ENCODE results near the gene UPF2. TPM values are rescaled to one million over a fixed set of nuclear protein-coding genes. Genes with fewer than 3 reads are reported as not detected.
"Not testable (repeated sequence)": the region's sequence is repeated elsewhere in the genome, so short reads cannot be mapped to it uniquely, and the experiment has no call there.

The UPF2 gene
- total and polyA plus RNA-seq, 4 donors, result 7.4 to 36.4 (median 13.3) TPM

- no peak overlapping the region for H3K4me3 ChIP-seq
- H3K9ac ChIP-seq (ENCODE audit: insufficient read depth in 1 of 2, low read length in 2 of 2), result no peak overlapping the region
- no peak overlapping the region for H3K27ac ChIP-seq (ENCODE audit: low read depth in 1 of 2, low read length in 1 of 2)
- peaks cover 0 to 9% (median 3%) of the 10 kb centered on the region in 5 donors for H3K4me1 ChIP-seq (ENCODE audit: control insufficient read depth in 5 of 5, insufficient read depth in 5 of 5, low read length in 5 of 5)
- no peaks in the 10 kb centered on the region for H3K9me3 ChIP-seq (ENCODE audit: control insufficient read depth in 4 of 4, insufficient read depth in 3 of 4, low read length in 3 of 4)
- 71 to 80% methylated on average over 6 of the region's 6 CpGs for WGBS, 2 donors
- no peaks in the 10 kb centered on the region for H3K27me3 ChIP-seq (ENCODE audit: control insufficient read depth in 3 of 3, insufficient read depth in 3 of 3, low read length in 2 of 3)
- no peak for DNase-seq
- H3K36me3 ChIP-seq (ENCODE audit: control insufficient read depth in 4 of 4, insufficient read depth in 4 of 4, low read length in 4 of 4), result peaks cover 0 to 7% (median 3%) of the 10 kb centered on the region in 4 donors
- TF ChIP-seq, protein P1, sequence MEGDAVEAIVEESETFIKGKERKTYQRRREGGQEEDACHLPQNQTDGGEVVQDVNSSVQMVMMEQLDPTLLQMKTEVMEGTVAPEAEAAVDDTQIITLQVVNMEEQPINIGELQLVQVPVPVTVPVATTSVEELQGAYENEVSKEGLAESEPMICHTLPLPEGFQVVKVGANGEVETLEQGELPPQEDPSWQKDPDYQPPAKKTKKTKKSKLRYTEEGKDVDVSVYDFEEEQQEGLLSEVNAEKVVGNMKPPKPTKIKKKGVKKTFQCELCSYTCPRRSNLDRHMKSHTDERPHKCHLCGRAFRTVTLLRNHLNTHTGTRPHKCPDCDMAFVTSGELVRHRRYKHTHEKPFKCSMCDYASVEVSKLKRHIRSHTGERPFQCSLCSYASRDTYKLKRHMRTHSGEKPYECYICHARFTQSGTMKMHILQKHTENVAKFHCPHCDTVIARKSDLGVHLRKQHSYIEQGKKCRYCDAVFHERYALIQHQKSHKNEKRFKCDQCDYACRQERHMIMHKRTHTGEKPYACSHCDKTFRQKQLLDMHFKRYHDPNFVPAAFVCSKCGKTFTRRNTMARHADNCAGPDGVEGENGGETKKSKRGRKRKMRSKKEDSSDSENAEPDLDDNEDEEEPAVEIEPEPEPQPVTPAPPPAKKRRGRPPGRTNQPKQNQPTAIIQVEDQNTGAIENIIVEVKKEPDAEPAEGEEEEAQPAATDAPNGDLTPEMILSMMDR (IDR thresholded peaks at IDR 0.05; ENCODE audit: control extremely low read depth, extremely low read depth), result no peak
- no peak for ATAC-seq (ENCODE audit: insufficient read depth, low FRiP score)
These were observed 23.9 kb downstream of the UPF2 start for GRCh38 chr10:12018438-12019282.

- H3K27me3 ChIP-seq (ENCODE audit: control insufficient read depth in 3 of 3, insufficient read depth in 3 of 3, low read length in 2 of 3), result no peaks in the 10 kb centered on the region
- no peak for DNase-seq
- H3K9ac ChIP-seq (ENCODE audit: insufficient read depth in 1 of 2, low read length in 2 of 2), result no peak overlapping the region
- H3K4me3 ChIP-seq, result no peak overlapping the region
- no peak overlapping the region for H3K27ac ChIP-seq (ENCODE audit: low read depth in 1 of 2, low read length in 1 of 2)
- peaks cover 4 to 21% (median 13%) of the 10 kb centered on the region in 4 donors for H3K36me3 ChIP-seq (ENCODE audit: control insufficient read depth in 4 of 4, insufficient read depth in 4 of 4, low read length in 4 of 4)
- ATAC-seq (ENCODE audit: insufficient read depth, low FRiP score), result no peak
- WGBS, 2 donors, result 93 to 100% methylated on average over 1 of the region's 1 CpG
- peaks cover 0 to 7% (median 2%) of the 10 kb centered on the region in 4 donors for H3K9me3 ChIP-seq (ENCODE audit: control insufficient read depth in 4 of 4, insufficient read depth in 3 of 4, low read length in 3 of 4)
- H3K4me1 ChIP-seq (ENCODE audit: control insufficient read depth in 5 of 5, insufficient read depth in 5 of 5, low read length in 5 of 5), result peaks cover 0 to 2% (median 0%) of the 10 kb centered on the region in 5 donors
- TF ChIP-seq, protein P1 (IDR thresholded peaks at IDR 0.05; ENCODE audit: control extremely low read depth, extremely low read depth), result no peak
These were observed 28.7 kb downstream of the UPF2 start for GRCh38 chr10:12013926-12014325.

DNA sequence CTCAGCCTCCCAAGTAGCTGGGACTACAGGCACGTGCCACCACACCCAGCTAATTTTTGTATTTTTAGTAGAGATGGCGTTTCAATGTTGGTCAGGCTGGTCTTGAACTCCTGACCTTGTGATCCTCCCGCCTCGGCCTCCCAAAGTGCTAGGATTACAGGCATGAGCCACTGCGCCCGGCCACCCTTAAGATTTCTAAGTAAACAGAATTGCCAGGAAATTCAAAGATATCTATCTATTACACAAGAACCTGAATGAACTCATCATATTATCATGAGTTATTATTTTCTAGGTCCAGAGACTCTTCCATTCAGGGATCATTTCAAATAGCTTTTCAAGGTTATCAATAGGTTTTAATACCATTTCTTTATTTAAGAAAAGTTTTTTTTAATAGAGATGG, 29.2 kb downstream of the UPF2 start:
- 95 to 97% methylated on average over 6 of the region's 6 CpGs for WGBS, 2 donors
- H3K27ac ChIP-seq (ENCODE audit: low read depth in 1 of 2, low read length in 1 of 2); H3K9ac ChIP-seq (ENCODE audit: insufficient read depth in 1 of 2, low read length in 2 of 2); DNase-seq; ATAC-seq (ENCODE audit: insufficient read depth, low FRiP score); H3K9me3 ChIP-seq (ENCODE audit: control insufficient read depth in 4 of 4, insufficient read depth in 3 of 4, low read length in 3 of 4); H3K4me1 ChIP-seq (ENCODE audit: control insufficient read depth in 5 of 5, insufficient read depth in 5 of 5, low read length in 5 of 5); H3K27me3 ChIP-seq (ENCODE audit: control insufficient read depth in 3 of 3, insufficient read depth in 3 of 3, low read length in 2 of 3); H3K4me3 ChIP-seq: not testable (repeated sequence)
- peaks cover 4 to 21% (median 13%) of the 10 kb centered on the region in 4 donors for H3K36me3 ChIP-seq (ENCODE audit: control insufficient read depth in 4 of 4, insufficient read depth in 4 of 4, low read length in 4 of 4)

DNA sequence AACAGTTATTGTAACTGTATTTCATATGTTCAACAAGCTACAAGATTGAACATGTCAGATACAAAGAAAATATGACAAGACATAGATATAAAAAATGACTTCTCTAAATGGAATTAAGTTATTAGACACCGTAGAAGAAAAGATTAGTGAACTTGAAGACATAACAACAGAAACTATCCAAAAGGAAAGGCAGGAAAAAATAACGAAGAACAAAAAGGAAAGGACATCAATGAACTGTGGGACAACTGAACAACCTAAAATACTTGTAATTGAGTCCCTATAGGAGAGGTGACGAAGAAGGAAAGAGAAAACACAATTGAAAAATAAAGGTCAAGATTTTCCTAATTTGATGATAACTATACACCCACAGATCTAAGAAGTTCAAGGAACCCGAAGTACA, 32.3 kb downstream of the UPF2 start:
- no peak overlapping the region for H3K4me3 ChIP-seq
- 96 to 97% methylated on average over 4 of the region's 4 CpGs for WGBS, 2 donors
- ATAC-seq (ENCODE audit: insufficient read depth, low FRiP score) (no peak), DNase-seq (no peak)
- TF ChIP-seq, protein P1 (IDR thresholded peaks at IDR 0.05; ENCODE audit: control extremely low read depth, extremely low read depth), result no peak
- no peak overlapping the region for H3K27ac ChIP-seq (ENCODE audit: low read depth in 1 of 2, low read length in 1 of 2)
- H3K9ac ChIP-seq (ENCODE audit: insufficient read depth in 1 of 2, low read length in 2 of 2), result no peak overlapping the region
- peaks cover 8 to 23% (median 15%) of the 10 kb centered on the region in 4 donors for H3K36me3 ChIP-seq (ENCODE audit: control insufficient read depth in 4 of 4, insufficient read depth in 4 of 4, low read length in 4 of 4)
- H3K9me3 ChIP-seq (ENCODE audit: control insufficient read depth in 4 of 4, insufficient read depth in 3 of 4, low read length in 3 of 4), result peaks cover 0 to 7% (median 2%) of the 10 kb centered on the region in 4 donors
- no peaks in the 10 kb centered on the region for H3K27me3 ChIP-seq (ENCODE audit: control insufficient read depth in 3 of 3, insufficient read depth in 3 of 3, low read length in 2 of 3)
- no peaks in the 10 kb centered on the region for H3K4me1 ChIP-seq (ENCODE audit: control insufficient read depth in 5 of 5, insufficient read depth in 5 of 5, low read length in 5 of 5)

DNA sequence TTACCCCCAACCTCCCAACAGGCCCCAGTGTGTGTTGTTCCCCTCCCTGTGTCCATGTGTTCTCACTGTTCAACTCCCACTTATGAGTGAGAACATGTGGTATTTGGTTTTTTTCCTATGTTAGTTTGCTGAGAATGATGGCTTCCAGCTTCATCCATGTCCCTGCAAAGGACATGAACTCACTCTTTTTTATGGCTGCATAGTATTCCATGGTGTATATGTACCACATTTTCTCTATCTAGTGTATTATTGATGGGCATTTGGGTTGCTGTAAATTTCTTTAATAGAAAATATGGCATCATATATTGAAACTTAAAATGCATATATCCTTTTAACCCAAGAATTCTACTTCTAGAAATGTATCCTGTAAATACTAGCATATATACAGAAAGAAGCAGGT, 33.8 kb downstream of the UPF2 start:
- DNase-seq; H3K9me3 ChIP-seq (ENCODE audit: control insufficient read depth in 4 of 4, insufficient read depth in 3 of 4, low read length in 3 of 4); ATAC-seq (ENCODE audit: insufficient read depth, low FRiP score); H3K4me3 ChIP-seq; H3K27me3 ChIP-seq (ENCODE audit: control insufficient read depth in 3 of 3, insufficient read depth in 3 of 3, low read length in 2 of 3); H3K9ac ChIP-seq (ENCODE audit: insufficient read depth in 1 of 2, low read length in 2 of 2); H3K27ac ChIP-seq (ENCODE audit: low read depth in 1 of 2, low read length in 1 of 2); H3K4me1 ChIP-seq (ENCODE audit: control insufficient read depth in 5 of 5, insufficient read depth in 5 of 5, low read length in 5 of 5): not testable (repeated sequence)
- H3K36me3 ChIP-seq (ENCODE audit: control insufficient read depth in 4 of 4, insufficient read depth in 4 of 4, low read length in 4 of 4), result peaks cover 9 to 28% (median 20%) of the 10 kb centered on the region in 4 donors

All from lung (tissue), 12 donors.